Measurements from ENCODE around the gene IGFBP2. TPM values are rescaled to one million over a fixed set of nuclear protein-coding genes. Genes with fewer than 3 reads are reported as not detected.

The IGFBP2 gene
- total RNA-seq, 1 donor from 2014 or later: 252 TPM

DNA sequence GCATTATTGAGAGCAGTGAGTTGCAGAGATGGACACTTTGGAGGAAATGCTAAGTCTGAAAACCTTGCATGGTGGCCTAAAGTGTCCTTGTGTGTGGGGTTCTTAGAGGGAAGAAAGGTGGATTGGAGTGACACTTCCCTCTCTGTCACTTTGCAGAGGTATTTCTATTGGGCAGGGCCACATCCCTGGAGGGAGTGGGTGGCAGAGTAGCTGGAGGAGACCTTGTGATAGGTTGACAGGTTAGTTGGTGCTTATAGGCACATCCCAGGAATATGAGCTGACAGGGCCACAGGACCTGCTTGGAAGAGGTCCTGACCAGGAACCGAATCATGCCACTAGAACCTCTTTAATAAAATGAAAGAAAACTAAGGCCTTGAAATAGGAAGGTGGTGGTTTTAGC is 63.1 kb downstream of the IGFBP2 start:
- no peaks in the 10 kb centered on the region for H3K36me3 Mint-ChIP-seq
- no peaks in the 10 kb centered on the region for H3K9me3 Mint-ChIP-seq
- peaks cover 28% of the 10 kb centered on the region for H3K4me1 Mint-ChIP-seq (ENCODE audit: unreplicated experiment)
- TF ChIP-seq, protein P1, sequence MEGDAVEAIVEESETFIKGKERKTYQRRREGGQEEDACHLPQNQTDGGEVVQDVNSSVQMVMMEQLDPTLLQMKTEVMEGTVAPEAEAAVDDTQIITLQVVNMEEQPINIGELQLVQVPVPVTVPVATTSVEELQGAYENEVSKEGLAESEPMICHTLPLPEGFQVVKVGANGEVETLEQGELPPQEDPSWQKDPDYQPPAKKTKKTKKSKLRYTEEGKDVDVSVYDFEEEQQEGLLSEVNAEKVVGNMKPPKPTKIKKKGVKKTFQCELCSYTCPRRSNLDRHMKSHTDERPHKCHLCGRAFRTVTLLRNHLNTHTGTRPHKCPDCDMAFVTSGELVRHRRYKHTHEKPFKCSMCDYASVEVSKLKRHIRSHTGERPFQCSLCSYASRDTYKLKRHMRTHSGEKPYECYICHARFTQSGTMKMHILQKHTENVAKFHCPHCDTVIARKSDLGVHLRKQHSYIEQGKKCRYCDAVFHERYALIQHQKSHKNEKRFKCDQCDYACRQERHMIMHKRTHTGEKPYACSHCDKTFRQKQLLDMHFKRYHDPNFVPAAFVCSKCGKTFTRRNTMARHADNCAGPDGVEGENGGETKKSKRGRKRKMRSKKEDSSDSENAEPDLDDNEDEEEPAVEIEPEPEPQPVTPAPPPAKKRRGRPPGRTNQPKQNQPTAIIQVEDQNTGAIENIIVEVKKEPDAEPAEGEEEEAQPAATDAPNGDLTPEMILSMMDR (conservative IDR thresholded peaks at IDR 0.05): no peak
- H3K4me3 Mint-ChIP-seq: peak overlapping the region; percentile 92
- no peak for DNase-seq (ENCODE audit: extremely low spot score, unreplicated experiment)
- H3K27ac Mint-ChIP-seq: peak overlapping the region; percentile 2
- H3K27me3 Mint-ChIP-seq: peaks cover 28% of the 10 kb centered on the region

DNA sequence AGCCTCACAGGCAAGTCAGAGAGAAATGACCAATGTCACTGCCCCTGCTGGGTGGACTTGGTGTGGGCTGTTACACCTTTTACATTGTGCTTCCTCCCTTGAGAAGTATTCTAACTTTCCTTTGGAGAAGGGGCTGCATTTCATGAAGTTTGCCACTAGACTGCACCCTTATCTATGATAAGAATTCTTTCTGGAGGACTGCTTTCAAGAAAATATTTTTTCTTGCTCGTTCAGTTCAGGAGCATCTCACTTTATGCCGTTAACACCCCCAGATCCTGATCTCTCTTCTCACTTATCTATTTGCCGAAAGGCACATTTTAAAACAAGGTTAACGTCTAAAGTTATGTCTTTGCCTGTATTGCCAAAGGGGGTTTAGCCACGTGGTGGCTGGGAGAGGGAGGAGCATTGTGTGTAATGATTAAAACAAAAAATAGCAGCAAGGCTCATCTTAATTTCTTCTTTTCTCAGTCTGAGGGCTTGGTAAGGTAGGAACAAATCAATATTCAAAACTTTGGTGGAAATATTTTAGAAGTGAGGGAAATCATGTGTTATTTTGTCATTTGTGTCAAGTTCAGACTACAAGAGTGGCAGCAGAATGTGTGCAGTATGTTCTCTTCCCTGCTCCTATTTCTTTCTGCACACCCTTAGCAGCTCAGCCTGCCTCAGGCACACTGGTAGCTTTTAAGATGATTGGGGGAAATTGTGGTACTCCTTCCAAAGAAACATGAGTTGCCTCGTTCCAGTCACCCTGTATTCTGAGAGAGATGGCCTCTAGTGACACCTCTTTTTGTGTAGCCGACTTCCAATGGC is 63.7 kb downstream of the IGFBP2 start:
- H3K27ac Mint-ChIP-seq: peak overlapping the region; percentile 2
- no peaks in the 10 kb centered on the region for H3K9me3 Mint-ChIP-seq
- peaks cover 30% of the 10 kb centered on the region for H3K27me3 Mint-ChIP-seq
- DNase-seq (ENCODE audit: extremely low spot score, unreplicated experiment): no peak
- H3K4me3 Mint-ChIP-seq: peak overlapping the region; percentile 92
- no peaks in the 10 kb centered on the region for H3K36me3 Mint-ChIP-seq
- peaks cover 30% of the 10 kb centered on the region for H3K4me1 Mint-ChIP-seq (ENCODE audit: unreplicated experiment)
- TF ChIP-seq, protein P1 (conservative IDR thresholded peaks at IDR 0.05): peak; percentile 75

DNA sequence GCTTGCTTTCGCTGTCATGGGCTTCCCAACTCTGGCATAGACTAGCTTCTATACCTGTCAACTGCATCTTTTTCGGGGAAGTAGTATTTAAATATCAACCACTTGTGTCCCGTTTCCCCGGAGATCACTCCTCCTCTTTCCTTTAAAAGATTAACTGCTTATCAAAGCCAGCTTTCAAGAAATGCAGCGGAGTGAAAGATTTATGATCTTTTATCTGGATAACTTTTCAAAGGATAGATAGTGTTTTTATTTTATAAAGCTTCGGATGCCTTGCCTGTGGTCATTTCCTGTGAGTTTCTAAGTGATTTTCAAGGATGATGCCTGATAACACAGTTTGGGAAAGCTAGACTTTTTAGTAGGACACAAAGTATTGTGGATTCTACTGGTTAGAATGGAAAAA is 65.1 kb downstream of the IGFBP2 start:
- H3K4me3 Mint-ChIP-seq: no peak overlapping the region
- H3K9me3 Mint-ChIP-seq: peaks cover 5% of the 10 kb centered on the region
- H3K36me3 Mint-ChIP-seq: peaks cover 4% of the 10 kb centered on the region
- H3K27me3 Mint-ChIP-seq: peaks cover 21% of the 10 kb centered on the region
- TF ChIP-seq, protein P1 (conservative IDR thresholded peaks at IDR 0.05): no peak
- H3K4me1 Mint-ChIP-seq (ENCODE audit: unreplicated experiment): peaks cover 24% of the 10 kb centered on the region
- H3K27ac Mint-ChIP-seq: no peak overlapping the region
- DNase-seq (ENCODE audit: extremely low spot score, unreplicated experiment): no peak

DNA sequence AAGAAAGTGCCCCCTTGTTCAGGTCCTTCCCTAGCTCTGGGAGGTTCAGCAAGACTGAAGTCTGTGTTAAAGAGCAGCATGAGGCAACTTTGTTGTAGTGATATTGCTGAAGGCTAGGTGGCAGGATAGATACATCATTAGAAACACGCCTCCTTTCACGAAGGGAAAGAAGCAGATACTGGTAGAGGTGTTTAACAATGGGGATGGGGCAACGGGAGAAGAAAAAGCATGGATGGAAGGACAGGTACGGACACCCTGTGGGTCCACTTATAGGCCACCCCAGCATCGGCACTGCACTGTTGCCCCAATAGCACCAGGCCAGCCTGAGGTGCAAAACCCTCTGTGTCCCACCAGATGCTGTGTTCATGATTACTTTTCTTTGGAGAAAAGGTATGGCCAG is 65.7 kb downstream of the IGFBP2 start:
- H3K27me3 Mint-ChIP-seq: peaks cover 17% of the 10 kb centered on the region
- peaks cover 5% of the 10 kb centered on the region for H3K9me3 Mint-ChIP-seq
- no peak overlapping the region for H3K27ac Mint-ChIP-seq
- H3K4me3 Mint-ChIP-seq: no peak overlapping the region
- peaks cover 4% of the 10 kb centered on the region for H3K36me3 Mint-ChIP-seq
- H3K4me1 Mint-ChIP-seq (ENCODE audit: unreplicated experiment): peaks cover 24% of the 10 kb centered on the region
- TF ChIP-seq, protein P1 (conservative IDR thresholded peaks at IDR 0.05): peak; percentile 80
- DNase-seq (ENCODE audit: extremely low spot score, unreplicated experiment): no peak

DNA sequence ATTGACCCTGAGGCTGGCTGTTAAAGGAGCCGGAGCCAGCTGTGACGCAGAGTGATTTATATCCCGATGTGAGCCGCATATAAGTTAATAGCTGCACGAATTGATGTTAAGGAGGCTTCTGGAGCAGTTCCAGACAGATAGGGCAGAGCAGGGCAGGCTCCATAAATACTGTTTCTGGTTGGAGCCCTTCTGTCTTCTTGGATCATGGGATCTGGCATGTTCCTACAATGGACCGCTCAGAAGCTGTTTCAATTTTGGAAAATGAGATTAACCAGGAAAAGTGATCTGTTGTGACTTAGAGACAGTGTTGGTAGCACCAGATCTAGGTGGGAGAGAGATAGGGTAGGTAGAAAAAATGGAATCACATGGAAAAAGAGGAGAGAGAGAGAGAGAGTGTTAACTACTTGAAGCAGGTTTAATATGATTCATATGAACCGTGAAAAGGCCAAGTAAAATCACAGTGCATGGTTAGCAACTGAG is 66.9 kb downstream of the IGFBP2 start:
- H3K4me3 Mint-ChIP-seq: no peak overlapping the region
- H3K36me3 Mint-ChIP-seq: peaks cover 4% of the 10 kb centered on the region
- peaks cover 24% of the 10 kb centered on the region for H3K4me1 Mint-ChIP-seq (ENCODE audit: unreplicated experiment)
- peaks cover 5% of the 10 kb centered on the region for H3K9me3 Mint-ChIP-seq
- TF ChIP-seq, protein P1 (conservative IDR thresholded peaks at IDR 0.05): no peak
- no peak overlapping the region for H3K27ac Mint-ChIP-seq
- no peak for DNase-seq (ENCODE audit: extremely low spot score, unreplicated experiment)
- H3K27me3 Mint-ChIP-seq: peaks cover 13% of the 10 kb centered on the region

Data from type B pancreatic cell (in vitro differentiated cells).